Thyroid gland (tissue), 4 donors: Measurements from ENCODE around the gene HLF. TPM values are rescaled to one million over a fixed set of nuclear protein-coding genes. Genes with fewer than 3 reads are reported as not detected.
A peak's percentile ranks its signal among the peaks of the same experiment; 100 is the strongest.

Source experiments
- DNase-seq, 2 donors: peaks; one replicate each; pipeline ENCODE4 v3.0.0-alpha.2; 2019
- H3K27ac ChIP-seq, 3 donors: fragments of 200-600 bp; sonication (generic); 1 replicate in 2 of 3; 2 replicates in 1 of 3; pipeline ENCODE4 v1.5.1; 2016 to 2019; ENCODE audit warnings: mild to moderate bottlenecking in 1 of 3, moderate library complexity in 1 of 3
- H3K27me3 ChIP-seq: fragments of 200-600 bp; sonication (generic); one replicate; pipeline ENCODE4 v1.5.1; 2019
- H3K36me3 ChIP-seq, 2 donors: fragments of 200-600 bp; sonication (generic); one replicate each; pipeline ENCODE4 v1.5.1; 2016 to 2019
- H3K4me1 ChIP-seq, 2 donors: fragments of 200-600 bp; sonication (generic); one replicate each; pipeline ENCODE4 v1.5.1; 2017 to 2019
- H3K4me3 ChIP-seq, 3 donors: fragments of 200-600 bp; sonication (generic); replicated peaks in 1 of 3; 1 replicate in 2 of 3; 2 replicates in 1 of 3; pipeline ENCODE4 v1.5.1; 2016; ENCODE audit warnings: mild to moderate bottlenecking in 1 of 3
- H3K9me3 ChIP-seq: fragments of 200-600 bp; sonication (generic); one replicate; pipeline ENCODE4 v1.5.1; 2017
- POLR2A ChIP-seq, 2 donors: fragments of 450-650 bp; IDR thresholded peaks; one replicate each; pipeline ENCODE4 v1.6.1; 2017; ENCODE audit warnings: antibody characterized with exemption in 2 of 2, mild to moderate bottlenecking in 2 of 2, moderate library complexity in 1 of 2
- WGBS, 2 donors: methylation state at CpG; one replicate each; pipeline ENCODE4 v1.1.5; 2017; 5-methylcytosine and 5-hydroxymethylcytosine counted together
- intact Hi-C: fragments of 100-400 bp; cut with DNase I; formaldehyde crosslinking; loops from one replicate; pipeline ENCODE4 v1.15.1; 2023
- total RNA-seq, 4 donors: library from RNA; depleted of rRNA; stranded (reverse); fragments of >200 nt; gene quantifications; one replicate each; pipeline ENCODE4 v1.2.3, GENCODE V29; 2016
- TF ChIP-seq, protein P1 (sequence below), 6 experiments: fragments of 200-600 bp in 3 of 6; fragments of 450-650 bp in 3 of 6; sonication (generic) in 3 of 6; IDR thresholded peaks; one replicate each; pipeline ENCODE4 v1.5.1; 2016 to 2019; ENCODE audit warnings: antibody characterized with exemption in 6 of 6, mild to moderate bottlenecking in 2 of 6, inconsistent platforms in 1 of 6, moderate library complexity in 1 of 6

The HLF gene
- total RNA-seq, 4 donors from 2014 or later = 39.4 to 54.1 (median 51.7) TPM

DNA sequence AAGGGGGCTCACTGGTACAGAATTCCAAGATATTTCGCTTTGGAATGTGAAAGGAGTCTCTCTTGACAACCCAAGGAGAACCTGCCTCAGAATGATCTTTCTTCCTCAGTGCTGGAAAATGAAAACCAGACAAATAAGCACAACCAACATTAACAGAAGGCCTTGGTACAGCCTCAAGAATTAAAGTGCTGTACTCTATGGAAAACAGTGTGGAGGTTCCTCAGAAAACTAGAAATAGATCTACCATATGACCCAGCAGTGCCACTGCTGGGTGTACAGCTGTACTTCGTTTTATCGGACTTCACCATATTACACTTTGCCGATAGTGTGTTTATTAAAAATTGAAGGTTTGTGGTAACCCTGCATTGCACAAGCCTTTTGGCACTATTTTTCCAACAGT is 25.2 kb downstream of the HLF start:
- Histone ChIP-seq H3K36me3 (no peaks in the 10 kb centered on the region), H3K4me3 (no peak overlapping the region), H3K27ac (peak overlapping the region in 1 of 3 donors; percentile 43), H3K27me3 (no peaks in the 10 kb centered on the region), H3K9me3 (no peaks in the 10 kb centered on the region), H3K4me1 (peaks cover 26 to 29% of the 10 kb centered on the region in 2 donors)
- 91 to 97% methylated on average over 4 of the region's 4 CpGs for WGBS, 2 donors
- DNase-seq = no peak
- TF ChIP-seq, protein P1, sequence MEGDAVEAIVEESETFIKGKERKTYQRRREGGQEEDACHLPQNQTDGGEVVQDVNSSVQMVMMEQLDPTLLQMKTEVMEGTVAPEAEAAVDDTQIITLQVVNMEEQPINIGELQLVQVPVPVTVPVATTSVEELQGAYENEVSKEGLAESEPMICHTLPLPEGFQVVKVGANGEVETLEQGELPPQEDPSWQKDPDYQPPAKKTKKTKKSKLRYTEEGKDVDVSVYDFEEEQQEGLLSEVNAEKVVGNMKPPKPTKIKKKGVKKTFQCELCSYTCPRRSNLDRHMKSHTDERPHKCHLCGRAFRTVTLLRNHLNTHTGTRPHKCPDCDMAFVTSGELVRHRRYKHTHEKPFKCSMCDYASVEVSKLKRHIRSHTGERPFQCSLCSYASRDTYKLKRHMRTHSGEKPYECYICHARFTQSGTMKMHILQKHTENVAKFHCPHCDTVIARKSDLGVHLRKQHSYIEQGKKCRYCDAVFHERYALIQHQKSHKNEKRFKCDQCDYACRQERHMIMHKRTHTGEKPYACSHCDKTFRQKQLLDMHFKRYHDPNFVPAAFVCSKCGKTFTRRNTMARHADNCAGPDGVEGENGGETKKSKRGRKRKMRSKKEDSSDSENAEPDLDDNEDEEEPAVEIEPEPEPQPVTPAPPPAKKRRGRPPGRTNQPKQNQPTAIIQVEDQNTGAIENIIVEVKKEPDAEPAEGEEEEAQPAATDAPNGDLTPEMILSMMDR (IDR thresholded peaks at IDR 0.05) = no peak
- TF ChIP-seq POLR2A (IDR thresholded peaks at IDR 0.05) = no peak
- intact Hi-C loops = loop anchor here (10.0 kb wide), 2 partner anchors 45 to 235 kb away; no protein-coding TSS in a partner anchor

DNA sequence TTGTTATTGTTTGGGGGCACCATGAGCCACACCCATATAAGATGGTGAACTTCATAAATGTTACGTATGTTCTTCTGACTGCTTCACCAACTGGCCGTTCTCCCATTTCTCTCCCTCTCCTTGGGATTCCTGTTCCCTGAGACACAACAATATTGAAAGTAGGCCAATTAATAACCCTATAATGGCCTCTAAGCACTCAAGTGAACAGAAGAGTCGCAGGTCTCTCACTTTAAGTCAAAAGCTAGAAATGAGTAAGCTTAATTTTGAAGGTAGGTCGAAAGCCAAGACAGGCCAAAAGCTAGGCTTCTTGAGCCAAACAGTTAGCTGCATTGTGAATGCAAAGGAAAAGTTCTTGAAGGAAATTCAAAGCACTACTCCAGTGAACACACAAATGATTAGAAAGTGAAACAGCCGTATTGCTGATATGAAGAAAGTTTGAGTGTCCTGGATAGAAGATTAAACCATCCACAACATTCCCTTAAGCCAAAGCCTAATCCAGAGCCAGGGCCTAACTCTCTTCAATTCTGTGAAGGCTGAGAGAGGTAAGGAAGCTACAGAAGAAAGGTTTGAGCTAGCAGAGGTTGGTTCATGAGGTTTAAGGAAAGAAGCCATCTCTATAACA is 25.8 kb downstream of the HLF start:
- Histone ChIP-seq H3K9me3 (no peaks in the 10 kb centered on the region), H3K27ac (peak overlapping the region in 1 of 3 donors; percentile 43), H3K36me3 (no peaks in the 10 kb centered on the region), H3K4me3 (no peak overlapping the region), H3K27me3 (no peaks in the 10 kb centered on the region), H3K4me1 (peaks cover 22 to 28% of the 10 kb centered on the region in 2 donors)
- intact Hi-C loops = loop anchor here (10.0 kb wide), 2 partner anchors 46 to 236 kb away; no protein-coding TSS in a partner anchor
- 57 to 62% methylated on average over 5 of the region's 5 CpGs for WGBS, 2 donors
- DNase-seq = no peak
- no peak for TF ChIP-seq POLR2A (IDR thresholded peaks at IDR 0.05)
- TF ChIP-seq, protein P1 (IDR thresholded peaks at IDR 0.05) = no peak

DNA sequence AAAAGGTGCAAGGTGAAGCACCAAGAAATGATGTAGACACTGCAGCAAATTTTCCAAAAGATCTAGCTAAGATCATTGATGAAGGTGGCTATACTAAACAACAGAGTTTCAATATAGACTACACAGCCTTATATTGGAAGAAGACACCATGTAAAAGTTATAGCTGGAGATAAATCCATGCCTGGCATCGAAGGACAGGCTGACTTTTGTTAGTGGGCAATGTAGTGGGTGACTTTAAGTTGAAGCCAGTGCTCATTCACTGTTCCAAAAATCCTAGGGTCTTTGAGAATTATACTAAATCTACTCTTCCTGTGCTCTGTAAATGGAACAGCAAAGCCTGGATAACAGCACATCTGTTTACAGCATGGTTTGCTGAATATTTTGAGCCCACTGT is 26.4 kb downstream of the HLF start:
- Histone ChIP-seq H3K27me3 (no peaks in the 10 kb centered on the region), H3K4me1 (peaks cover 20 to 27% of the 10 kb centered on the region in 2 donors), H3K36me3 (no peaks in the 10 kb centered on the region), H3K9me3 (no peaks in the 10 kb centered on the region), H3K27ac (no peak overlapping the region), H3K4me3 (no peak overlapping the region)
- DNase-seq = no peak
- TF ChIP-seq POLR2A (IDR thresholded peaks at IDR 0.05) = no peak
- intact Hi-C loops = loop anchor here (10.0 kb wide), 2 partner anchors 46 to 236 kb away; no protein-coding TSS in a partner anchor
- 88 to 96% methylated on average over 1 of the region's 1 CpG for WGBS, 2 donors

DNA sequence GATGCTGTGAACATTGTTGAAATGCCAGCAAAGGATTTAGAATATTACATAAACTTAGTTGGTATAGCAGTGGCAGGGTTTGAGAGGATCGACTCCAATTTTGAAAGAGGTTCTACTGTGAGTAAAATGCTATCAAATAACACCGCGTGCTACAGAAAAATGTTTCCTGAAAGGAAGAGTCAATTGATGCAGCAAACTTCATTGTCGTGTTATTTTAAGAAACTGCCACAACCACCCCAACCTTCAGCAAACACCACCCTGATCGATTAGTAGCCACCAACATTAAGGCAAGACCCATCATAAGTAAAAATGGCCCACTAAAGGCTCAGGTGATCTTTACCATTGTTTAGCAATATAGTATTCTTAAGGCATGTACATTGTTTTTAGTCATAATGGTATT is 27.3 kb downstream of the HLF start:
- Histone ChIP-seq H3K36me3 (no peaks in the 10 kb centered on the region), H3K27ac (no peak overlapping the region), H3K4me3 (no peak overlapping the region), H3K27me3 (no peaks in the 10 kb centered on the region), H3K4me1 (peaks cover 13 to 17% of the 10 kb centered on the region in 2 donors), H3K9me3 (no peaks in the 10 kb centered on the region)
- 85 to 92% methylated on average over 5 of the region's 5 CpGs for WGBS, 2 donors
- TF ChIP-seq, protein P1 (IDR thresholded peaks at IDR 0.05) = no peak
- TF ChIP-seq POLR2A (IDR thresholded peaks at IDR 0.05) = no peak
- no peak for DNase-seq
- intact Hi-C loops = loop anchor here (10.0 kb wide), 2 partner anchors 47 to 237 kb away; no protein-coding TSS in a partner anchor

DNA sequence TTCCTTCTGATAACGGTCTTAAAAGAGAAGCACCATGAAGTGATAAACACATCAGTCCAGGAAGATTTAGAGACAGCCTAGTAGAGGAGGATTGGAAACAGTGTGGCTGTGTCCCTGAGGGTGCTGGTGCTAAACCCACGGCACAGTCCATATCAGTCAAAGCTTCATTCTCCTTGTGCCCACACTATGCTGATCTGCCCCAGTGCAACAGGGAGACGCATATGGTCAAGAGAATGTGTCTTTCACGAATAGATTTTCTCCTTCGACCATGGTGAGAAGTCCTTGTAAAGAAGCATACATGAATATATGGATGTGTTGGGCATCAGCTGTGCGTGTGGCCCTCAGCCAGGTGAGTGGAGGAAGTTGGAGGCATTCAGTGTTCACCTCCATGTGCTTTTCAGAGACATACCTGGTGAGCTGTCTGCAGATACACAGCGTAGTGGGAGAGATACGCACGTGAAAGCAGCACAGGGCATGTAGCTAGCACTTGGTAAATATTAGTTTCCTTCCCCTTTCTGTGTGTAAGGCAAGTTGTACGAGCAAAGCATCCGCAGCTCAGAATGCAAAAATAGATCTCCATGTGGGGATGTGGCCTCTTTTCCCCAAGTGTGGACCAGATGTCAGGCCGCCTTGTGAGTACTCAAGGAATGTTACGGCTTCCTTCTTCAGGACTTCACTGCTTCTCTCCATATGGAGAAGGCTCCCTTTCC is 29.4 kb downstream of the HLF start:
- peaks cover 8% of the 10 kb centered on the region in 2 donors for H3K4me1 ChIP-seq

More for the DNA sequence above, 29.4 kb downstream of the HLF start:
- Histone ChIP-seq H3K27ac (no peak overlapping the region), H3K27me3 (no peaks in the 10 kb centered on the region), H3K4me3 (no peak overlapping the region), H3K36me3 (peaks cover 0 to 3% of the 10 kb centered on the region in 2 donors), H3K9me3 (no peaks in the 10 kb centered on the region)
- DNase-seq = no peak
- 86 to 89% methylated on average over 13 of the region's 13 CpGs for WGBS, 2 donors
- no peak for TF ChIP-seq POLR2A (IDR thresholded peaks at IDR 0.05)
- TF ChIP-seq, protein P1 (IDR thresholded peaks at IDR 0.05) = no peak
- intact Hi-C loops = loop anchor here (10.0 kb wide), 2 partner anchors 49 to 239 kb away; no protein-coding TSS in a partner anchor
